Spleen (tissue), 7 donors: ENCODE results near the gene ACVR1C.

ENCODE experiments used
- CTCF ChIP-seq, 11 experiments: fragments of 200-600 bp in 7 of 11; fragments of 450-650 bp in 4 of 11; sonication (generic) in 4 of 11; IDR thresholded peaks in 8 of 11; conservative IDR thresholded peaks in 3 of 11; 1 replicate in 7 of 11; 2 replicates in 4 of 11; pipeline versions ENCODE4 v1.4.0 to v1.8.0; 2016 to 2021; ENCODE audit warnings: antibody characterized with exemption in 11 of 11, inconsistent platforms in 4 of 11, mild to moderate bottlenecking in 1 of 11
- POLR2AphosphoS5 ChIP-seq, 3 donors: sonication (generic); formaldehyde crosslinking; IDR thresholded peaks; one replicate each; pipeline ENCODE4 v1.5.1; 2017; ENCODE audit warnings: antibody characterized with exemption in 3 of 3
- donor health status: DM: no; HTN: no; CAD: no; lungs with moderate emphysema.
- donor health status: DM: no; HTN: no; CAD: no.
- donor health status: DM: no; HTN: no; CAD: no.

- no peak for TF ChIP-seq CTCF (IDR thresholded peaks at IDR 0.05 in 8 of 11, conservative IDR thresholded peaks at IDR 0.05 in 3 of 11)
- no peak for TF ChIP-seq POLR2AphosphoS5 (IDR thresholded peaks at IDR 0.05)
These were observed 149.3 kb downstream of the ACVR1C start for GRCh38 chr2:157479081-157480027.
